ENCODE data around the gene ENPP5.

ENPP5 gene

GRCh38 chr6:46170357-46171289 is at the start of gene ENPP5:
ENPP5 (minus strand) TSS chr6:46170980; CDS start chr6:46168262, 2,718 bp downstream.
- peak; percentile 91 to 95 for DNase-seq

- no peak for DNase-seq
Measured at GRCh38 chr6:46219661-46220060, 48.9 kb upstream of the ENPP5 start.

GRCh38 chr6:46218457-46218856 is 47.7 kb upstream of the ENPP5 start:
- DNase-seq, result no peak

- DNase-seq, result no peak
Measured at GRCh38 chr6:46217671-46218131, 46.9 kb upstream of the ENPP5 start.

- DNase-seq, result no peak
Measured at GRCh38 chr6:46216879-46217278, 46.1 kb upstream of the ENPP5 start.

GRCh38 chr6:46215777-46216176 is 45.0 kb upstream of the ENPP5 start:
- no peak for DNase-seq

GRCh38 chr6:46215213-46215612 is 44.4 kb upstream of the ENPP5 start:
- no peak for DNase-seq

GRCh38 chr6:46211917-46212316 is 41.1 kb upstream of the ENPP5 start:
- DNase-seq, result no peak

- DNase-seq, result no peak
Measured at GRCh38 chr6:46210294-46210693, 39.5 kb upstream of the ENPP5 start.

GRCh38 chr6:46208303-46208702 is 37.5 kb upstream of the ENPP5 start:
- no peak for DNase-seq

- DNase-seq, result no peak
Measured at GRCh38 chr6:46207174-46207573, 36.4 kb upstream of the ENPP5 start.

- no peak for DNase-seq
Measured at GRCh38 chr6:46204880-46205650, 34.3 kb upstream of the ENPP5 start.

- no peak for DNase-seq
Measured at GRCh38 chr6:46203391-46204177, 32.8 kb upstream of the ENPP5 start.

- peak in 1 of 2 experiments; percentile 6 for DNase-seq
Measured at GRCh38 chr6:46201702-46202101, 30.9 kb upstream of the ENPP5 start.

- DNase-seq, result no peak
Measured at GRCh38 chr6:46199387-46199786, 28.6 kb upstream of the ENPP5 start.

- no peak for DNase-seq
Measured at GRCh38 chr6:46191961-46192360, 21.2 kb upstream of the ENPP5 start.

GRCh38 chr6:46190889-46191288 is 20.1 kb upstream of the ENPP5 start:
- no peak for DNase-seq

- DNase-seq, result no peak
Measured at GRCh38 chr6:46189726-46190125, 18.9 kb upstream of the ENPP5 start.

GRCh38 chr6:46186583-46186982 is 15.8 kb upstream of the ENPP5 start:
- no peak for DNase-seq

- DNase-seq, result no peak
Measured at GRCh38 chr6:46184114-46184513, 13.3 kb upstream of the ENPP5 start.

GRCh38 chr6:46175976-46176375 is 5.2 kb upstream of the ENPP5 start:
- no peak for DNase-seq

GRCh38 chr6:46175446-46175845 is 4.7 kb upstream of the ENPP5 start:
- DNase-seq, result no peak

- no peak for DNase-seq
Measured at GRCh38 chr6:46174904-46175303, 4.1 kb upstream of the ENPP5 start.
